CD1c-positive myeloid dendritic cell (primary cell): Measurements from ENCODE around the gene ADRA2C.

Source experiments
- DNase-seq: peaks from one replicate; pipeline ENCODE4 v3.0.0-alpha.2; 2016; ENCODE audit errors: extremely low spot score

ADRA2C gene

GRCh38 chr4:3776166-3777032, 10.2 kb downstream of the ADRA2C start:
- no peak for DNase-seq

GRCh38 chr4:3777033-3777390, 10.8 kb downstream of the ADRA2C start:
- DNase-seq, result no peak

GRCh38 chr4:3777669-3778068, 11.5 kb downstream of the ADRA2C start:
- DNase-seq, result no peak

DNA sequence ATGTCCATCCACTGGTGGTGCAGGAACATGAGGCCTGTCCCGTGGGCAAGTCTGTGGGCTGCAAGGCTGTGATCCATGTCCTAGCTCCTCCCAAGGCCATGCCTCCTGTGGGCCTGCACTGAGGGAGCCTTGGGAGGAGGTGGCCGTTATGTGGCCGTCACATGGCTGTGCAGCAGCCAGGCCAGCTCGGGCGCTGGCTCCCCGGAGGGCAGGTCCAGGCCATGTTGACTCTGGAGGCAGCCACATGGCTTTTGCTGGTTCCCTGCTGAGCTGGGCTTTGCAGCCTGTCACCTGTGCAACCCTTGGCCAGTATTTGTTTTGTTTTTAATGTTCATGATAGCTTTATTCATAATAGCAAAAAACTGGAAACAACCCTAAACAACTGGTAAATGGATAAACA, 13.3 kb downstream of the ADRA2C start:
- DNase-seq, result no peak

- DNase-seq, result no peak
Observed at GRCh38 chr4:3780347-3781171, 14.4 kb downstream of the ADRA2C start.

GRCh38 chr4:3781193-3781886, 15.2 kb downstream of the ADRA2C start:
- peak; percentile 5 for DNase-seq

- DNase-seq, result no peak
Observed at GRCh38 chr4:3781997-3782930, 16.1 kb downstream of the ADRA2C start.

DNA sequence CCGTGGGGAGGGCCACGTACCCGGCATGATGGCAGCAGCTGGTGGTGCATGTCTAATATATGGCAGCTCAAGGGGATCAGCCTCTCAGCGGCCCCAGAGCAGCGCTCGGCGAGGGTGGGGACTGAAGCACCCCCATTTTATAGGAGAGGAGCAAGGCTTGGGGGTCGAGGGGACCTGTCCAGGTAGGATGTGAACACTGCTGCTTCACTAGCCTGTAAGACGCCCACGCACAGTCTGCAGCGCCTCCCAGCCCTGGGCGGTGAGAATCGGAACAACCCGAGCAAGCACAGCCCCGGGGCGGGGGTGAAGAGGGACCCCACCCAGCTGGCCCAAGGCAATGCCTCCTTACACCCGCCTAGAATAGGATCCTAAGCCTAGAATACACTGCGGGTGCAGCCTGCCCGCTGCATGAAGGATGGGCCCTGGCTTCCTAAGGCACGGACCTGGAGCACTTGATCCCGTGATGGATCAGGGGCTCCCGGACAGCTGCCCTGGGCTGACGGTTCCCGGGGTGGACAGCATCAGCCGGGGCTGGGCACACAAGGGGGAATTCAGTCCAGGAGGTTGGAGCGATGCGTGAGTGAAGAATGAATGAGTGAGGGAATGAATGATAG, 17.6 kb downstream of the ADRA2C start:
- peak; percentile 18 for DNase-seq

GRCh38 chr4:3784454-3785291, 18.5 kb downstream of the ADRA2C start:
- no peak for DNase-seq

GRCh38 chr4:3785292-3785565, 19.0 kb downstream of the ADRA2C start:
- DNase-seq, result no peak

DNA sequence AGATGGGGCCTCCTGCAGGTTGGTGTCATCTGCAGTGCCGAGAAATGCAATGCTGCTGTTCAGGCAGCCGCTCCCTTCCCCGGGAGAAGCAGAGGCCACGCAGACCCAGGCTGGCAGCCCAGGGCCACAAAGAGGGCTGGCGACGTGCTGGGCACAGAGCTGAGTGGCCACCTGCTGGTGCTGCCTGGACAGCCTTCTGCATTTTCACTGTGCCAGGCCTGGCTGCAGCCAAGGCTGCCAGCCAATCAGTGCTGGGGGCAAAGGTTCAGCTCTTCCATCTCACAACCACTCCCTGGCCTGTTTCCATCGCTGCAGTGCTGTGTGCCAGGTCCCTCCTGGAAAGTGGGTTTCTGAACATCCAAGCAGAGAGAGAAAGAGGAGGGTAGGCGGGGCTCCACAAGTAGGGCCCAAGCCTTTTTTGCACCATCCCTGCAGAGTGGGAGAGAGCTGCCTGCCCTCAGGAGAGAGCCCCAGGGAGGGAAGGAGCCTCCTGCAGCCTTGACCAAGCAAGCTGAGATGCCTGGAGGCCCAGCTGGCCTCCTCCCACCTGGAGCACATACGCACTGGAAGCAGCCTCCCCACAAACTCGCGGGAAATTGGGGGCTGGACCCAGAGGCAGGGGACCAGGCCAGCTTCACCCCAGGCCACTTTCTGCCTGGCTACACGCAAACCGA, 20.1 kb downstream of the ADRA2C start:
- DNase-seq, result no peak

DNA sequence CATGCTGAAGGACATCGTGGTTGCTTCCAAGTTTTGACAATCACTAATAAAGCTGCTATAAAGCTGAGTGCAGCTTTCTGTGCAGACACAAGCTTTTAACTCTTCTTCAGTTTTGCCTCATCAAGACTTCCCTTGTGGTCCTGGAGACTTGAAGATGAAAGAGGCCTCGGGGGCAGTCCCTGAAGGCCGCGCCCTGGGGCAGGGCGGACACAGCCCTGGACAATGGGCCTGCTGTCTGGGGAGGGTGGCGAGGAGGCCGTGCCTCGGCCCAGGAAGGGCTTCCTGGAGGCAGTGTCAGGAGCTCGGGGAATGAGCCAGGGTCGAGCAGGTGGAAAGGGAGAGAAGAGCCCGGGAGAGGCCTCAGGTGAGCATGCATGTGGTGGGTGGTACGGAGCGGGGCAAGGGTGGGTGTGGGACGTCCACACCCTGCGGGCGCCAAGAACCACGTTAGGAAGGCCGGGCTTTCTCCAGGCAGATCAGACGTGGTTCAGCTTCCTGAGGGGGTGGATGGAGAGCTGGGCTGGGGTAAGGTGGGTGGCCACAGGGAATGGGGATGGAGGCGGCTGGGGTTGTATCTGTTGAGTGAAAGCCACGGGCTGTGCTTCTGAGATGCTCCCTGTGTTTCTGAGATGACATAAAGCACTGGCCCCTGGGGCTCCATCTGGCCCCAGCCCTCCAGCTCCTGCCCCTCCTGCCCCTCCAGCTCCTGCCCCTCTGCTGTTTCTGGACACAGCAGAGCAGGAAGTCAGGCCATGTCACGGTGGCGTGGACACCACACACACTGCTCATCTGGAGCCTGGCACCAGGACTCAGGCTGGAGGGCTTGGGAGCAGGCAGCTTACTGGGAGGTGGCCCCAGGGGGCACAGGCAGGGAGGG, 21.5 kb downstream of the ADRA2C start:
- no peak for DNase-seq

DNA sequence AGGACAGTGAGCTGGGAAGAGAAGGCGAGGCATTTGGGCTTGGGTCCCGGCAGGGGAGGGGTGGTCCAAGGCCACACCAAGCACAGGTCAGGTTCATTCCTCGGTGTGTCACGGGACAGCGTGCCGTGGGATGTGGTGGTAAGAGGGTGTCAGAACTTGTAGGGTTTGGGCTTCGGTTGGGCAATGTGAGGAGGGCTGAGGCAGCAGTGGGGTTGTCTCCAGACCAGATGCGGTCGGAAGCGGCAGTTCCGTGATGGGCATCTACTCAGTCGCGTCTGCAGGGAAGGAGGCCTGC, 22.1 kb downstream of the ADRA2C start:
- DNase-seq, result no peak

DNA sequence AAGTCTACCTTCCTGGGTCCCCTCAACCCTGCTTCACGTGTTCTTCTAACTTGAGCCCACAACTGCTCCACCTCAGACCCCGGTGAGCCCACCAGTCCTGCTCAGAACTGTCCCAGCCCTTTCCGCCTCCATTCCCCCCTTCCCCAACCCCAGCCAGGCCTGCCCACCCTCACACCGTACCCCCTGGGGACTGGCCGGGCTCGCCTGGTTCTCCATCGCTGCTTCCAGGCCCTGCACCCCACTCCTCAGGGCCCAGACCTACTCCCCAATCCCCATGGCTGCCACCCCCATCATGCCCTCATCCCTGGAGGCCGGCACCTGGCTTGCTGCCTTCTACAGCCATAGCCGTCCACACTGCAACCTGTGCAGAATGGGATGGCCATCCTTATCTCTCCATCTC, 23.4 kb downstream of the ADRA2C start:
- DNase-seq, result no peak

- DNase-seq, result no peak
Observed at GRCh38 chr4:3790006-3790561, 23.9 kb downstream of the ADRA2C start.

DNA sequence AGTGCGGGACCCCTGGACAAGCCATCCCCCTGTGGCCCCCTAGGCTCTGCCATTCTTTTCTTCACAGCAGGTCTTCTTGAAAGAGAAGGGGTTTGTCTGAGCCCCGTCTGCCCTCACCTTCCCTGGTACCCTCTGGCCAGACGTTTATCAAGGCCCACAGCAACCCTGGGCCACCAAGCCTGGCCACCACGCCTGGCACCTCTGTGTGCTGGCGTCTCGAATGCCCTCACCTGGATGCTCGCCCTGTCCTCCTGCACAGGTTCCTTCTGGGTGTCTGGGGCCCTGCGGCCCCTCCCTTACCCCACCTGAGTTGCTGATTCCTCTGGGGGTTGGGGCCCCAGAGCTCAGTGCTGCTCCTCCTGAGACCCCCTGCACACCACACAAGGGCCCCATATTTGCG, 25.1 kb downstream of the ADRA2C start:
- no peak for DNase-seq

GRCh38 chr4:3791910-3792542, 25.8 kb downstream of the ADRA2C start:
- DNase-seq, result no peak

DNA sequence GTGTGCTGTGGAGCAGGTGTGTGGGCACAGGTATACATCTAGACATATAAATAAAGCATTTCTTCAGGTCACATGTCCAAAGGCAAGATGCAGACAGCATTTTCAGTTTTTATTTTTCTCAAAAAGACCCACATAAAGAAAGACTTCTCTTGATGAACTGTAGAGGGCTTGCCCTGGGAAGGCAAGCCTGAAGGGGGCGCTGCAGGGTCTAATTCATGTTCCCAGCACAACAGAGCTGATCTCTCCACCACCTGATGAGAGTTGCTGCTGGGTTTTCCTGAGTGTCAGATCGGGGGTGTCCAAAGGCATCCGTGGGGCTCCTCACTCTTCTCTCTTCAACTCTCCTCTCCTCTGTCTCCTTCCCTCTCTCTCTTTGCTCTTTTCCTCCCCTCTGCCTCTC, 26.6 kb downstream of the ADRA2C start:
- no peak for DNase-seq
